Loucy (cell line): ENCODE data around the gene C19orf25.

Source experiments
- EZH2phosphoT487 ChIP-seq: fragments of 200-600 bp; IDR thresholded peaks from 2 replicates; pipeline ENCODE4 v1.6.1; 2018; ENCODE audit warnings: antibody characterized with exemption, mild to moderate bottlenecking, moderate library complexity, borderline replicate concordance
- TF ChIP-seq, protein P1 (sequence below): fragments of 200-600 bp; sonication (generic); conservative IDR thresholded peaks from 2 replicates; pipeline ENCODE4 v1.5.1; 2014; ENCODE audit warnings: mild to moderate bottlenecking, antibody characterized with exemption, low read length

DNA sequence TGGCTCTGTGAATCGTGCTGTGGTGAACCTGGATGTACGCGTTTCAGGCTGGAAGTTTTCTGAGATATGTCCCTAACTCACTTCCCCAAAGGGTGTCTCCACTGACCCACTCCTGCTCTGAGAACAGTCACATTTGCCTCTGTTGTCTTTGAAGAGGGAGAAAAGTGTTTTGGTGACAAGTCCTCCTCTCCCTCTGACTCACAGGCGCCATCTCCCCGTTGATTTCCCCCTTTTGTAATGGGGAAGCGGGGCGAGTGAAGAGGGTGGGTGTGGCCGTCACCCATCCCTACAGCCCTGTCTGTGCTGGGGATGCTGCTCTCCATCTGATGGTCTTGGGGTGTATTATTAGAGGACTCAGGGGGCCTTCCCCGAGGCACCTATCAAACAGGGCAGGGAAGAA lies 19.5 kb downstream of the C19orf25 start:
- TF ChIP-seq, protein P1, sequence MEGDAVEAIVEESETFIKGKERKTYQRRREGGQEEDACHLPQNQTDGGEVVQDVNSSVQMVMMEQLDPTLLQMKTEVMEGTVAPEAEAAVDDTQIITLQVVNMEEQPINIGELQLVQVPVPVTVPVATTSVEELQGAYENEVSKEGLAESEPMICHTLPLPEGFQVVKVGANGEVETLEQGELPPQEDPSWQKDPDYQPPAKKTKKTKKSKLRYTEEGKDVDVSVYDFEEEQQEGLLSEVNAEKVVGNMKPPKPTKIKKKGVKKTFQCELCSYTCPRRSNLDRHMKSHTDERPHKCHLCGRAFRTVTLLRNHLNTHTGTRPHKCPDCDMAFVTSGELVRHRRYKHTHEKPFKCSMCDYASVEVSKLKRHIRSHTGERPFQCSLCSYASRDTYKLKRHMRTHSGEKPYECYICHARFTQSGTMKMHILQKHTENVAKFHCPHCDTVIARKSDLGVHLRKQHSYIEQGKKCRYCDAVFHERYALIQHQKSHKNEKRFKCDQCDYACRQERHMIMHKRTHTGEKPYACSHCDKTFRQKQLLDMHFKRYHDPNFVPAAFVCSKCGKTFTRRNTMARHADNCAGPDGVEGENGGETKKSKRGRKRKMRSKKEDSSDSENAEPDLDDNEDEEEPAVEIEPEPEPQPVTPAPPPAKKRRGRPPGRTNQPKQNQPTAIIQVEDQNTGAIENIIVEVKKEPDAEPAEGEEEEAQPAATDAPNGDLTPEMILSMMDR: no peak
- no peak for TF ChIP-seq EZH2phosphoT487
